Erythroblast (primary cell): ENCODE results near the gene TCF4.

Experiments
- GATA1 ChIP-seq: IDR thresholded peaks from 2 replicates; pipeline ENCODE4 v1.6.1; 2011; ENCODE audit warnings: low read depth, mild to moderate bottlenecking, control low read depth, low read length, moderate library complexity
- POLR2A ChIP-seq: IDR thresholded peaks from 2 replicates; pipeline ENCODE4 v1.6.1; 2011; ENCODE audit warnings: mild to moderate bottlenecking, low read length

DNA sequence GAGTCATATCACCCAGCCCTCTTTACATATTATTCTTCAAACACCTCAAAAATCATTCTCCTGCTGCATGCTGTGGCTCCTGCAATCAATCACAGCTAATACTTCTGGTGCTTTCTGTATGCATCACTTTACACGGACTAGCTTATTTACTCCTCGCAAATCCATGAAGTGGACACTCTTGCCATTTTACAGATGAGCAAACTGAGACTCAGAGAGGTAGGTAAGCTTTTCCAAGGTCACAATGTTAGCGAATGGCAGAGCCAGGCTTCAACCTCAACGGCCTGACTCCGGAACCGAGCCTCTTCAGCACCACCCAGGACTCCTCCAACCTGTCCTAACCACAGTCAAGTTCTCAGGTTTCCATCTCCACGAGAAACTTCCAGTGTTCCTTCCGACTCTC is 36.8 kb downstream of the TCF4 start:
- TF ChIP-seq POLR2A = no peak
- TF ChIP-seq GATA1 = no peak
